ENCODE results near the gene KDM5B. TPM values are rescaled to one million over a fixed set of nuclear protein-coding genes. Genes with fewer than 3 reads are reported as not detected.

Gene KDM5B
- total and polyA plus RNA-seq, 9 of the 15 experiments (the other 6 are each of a cell fraction or from before 2014, with no cell fraction given), result 15.4 to 90.6 (median 57.1) TPM

DNA sequence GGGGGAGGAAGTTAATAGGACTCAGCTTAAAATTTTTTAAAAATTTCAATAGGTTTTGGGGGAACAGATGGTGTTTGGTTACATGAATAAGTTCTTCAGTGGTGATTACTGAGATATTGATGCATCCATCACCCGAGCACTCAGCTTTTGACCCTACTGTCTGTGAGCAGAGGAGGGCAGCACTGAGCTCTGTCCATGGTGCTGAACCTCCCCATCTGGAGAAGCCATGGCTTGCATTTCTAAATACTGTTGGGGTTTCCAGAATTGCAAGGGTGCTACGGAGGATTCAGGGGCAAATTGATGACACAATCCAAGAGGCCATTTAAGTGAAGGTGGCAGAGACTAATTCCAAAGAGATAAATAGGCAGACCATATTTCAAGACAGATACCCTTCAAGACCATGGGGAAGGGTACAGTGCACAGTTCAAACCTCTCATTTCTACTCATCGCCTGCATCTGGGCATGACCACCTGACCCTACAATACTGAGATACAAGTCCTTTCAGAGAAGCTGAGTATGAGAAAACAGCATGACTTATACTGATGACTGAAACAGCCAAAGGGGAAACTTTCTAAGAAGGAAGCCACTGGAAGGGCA is 115.2 kb downstream of the KDM5B start (continued):
- TF ChIP-seq, protein P1, sequence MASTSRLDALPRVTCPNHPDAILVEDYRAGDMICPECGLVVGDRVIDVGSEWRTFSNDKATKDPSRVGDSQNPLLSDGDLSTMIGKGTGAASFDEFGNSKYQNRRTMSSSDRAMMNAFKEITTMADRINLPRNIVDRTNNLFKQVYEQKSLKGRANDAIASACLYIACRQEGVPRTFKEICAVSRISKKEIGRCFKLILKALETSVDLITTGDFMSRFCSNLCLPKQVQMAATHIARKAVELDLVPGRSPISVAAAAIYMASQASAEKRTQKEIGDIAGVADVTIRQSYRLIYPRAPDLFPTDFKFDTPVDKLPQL (IDR thresholded peaks at IDR 0.05; ENCODE audit: extremely low read depth, insufficient read length), result no peak
- TF ChIP-seq, protein P2, sequence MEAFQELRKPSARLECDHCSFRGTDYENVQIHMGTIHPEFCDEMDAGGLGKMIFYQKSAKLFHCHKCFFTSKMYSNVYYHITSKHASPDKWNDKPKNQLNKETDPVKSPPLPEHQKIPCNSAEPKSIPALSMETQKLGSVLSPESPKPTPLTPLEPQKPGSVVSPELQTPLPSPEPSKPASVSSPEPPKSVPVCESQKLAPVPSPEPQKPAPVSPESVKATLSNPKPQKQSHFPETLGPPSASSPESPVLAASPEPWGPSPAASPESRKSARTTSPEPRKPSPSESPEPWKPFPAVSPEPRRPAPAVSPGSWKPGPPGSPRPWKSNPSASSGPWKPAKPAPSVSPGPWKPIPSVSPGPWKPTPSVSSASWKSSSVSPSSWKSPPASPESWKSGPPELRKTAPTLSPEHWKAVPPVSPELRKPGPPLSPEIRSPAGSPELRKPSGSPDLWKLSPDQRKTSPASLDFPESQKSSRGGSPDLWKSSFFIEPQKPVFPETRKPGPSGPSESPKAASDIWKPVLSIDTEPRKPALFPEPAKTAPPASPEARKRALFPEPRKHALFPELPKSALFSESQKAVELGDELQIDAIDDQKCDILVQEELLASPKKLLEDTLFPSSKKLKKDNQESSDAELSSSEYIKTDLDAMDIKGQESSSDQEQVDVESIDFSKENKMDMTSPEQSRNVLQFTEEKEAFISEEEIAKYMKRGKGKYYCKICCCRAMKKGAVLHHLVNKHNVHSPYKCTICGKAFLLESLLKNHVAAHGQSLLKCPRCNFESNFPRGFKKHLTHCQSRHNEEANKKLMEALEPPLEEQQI (IDR thresholded peaks at IDR 0.05), result peak; percentile 77; the same call in 1 of the 2 replicates
- TF ChIP-seq ZEB2 (IDR thresholded peaks at IDR 0.05) (no peak), POLR2AphosphoS2 (IDR thresholded peaks at IDR 0.05; ENCODE audit: low read length) (no peak), ZNF282 (CRISPR knock-in tag; IDR thresholded peaks at IDR 0.05) (no peak), HDAC2 (IDR thresholded peaks at IDR 0.05) (0 out of 2 replicates have a peak, but pooled peaks have one; percentile 69), SIN3B (IDR thresholded peaks at IDR 0.05; ENCODE audit: low read depth) (no peak), NFIC (IDR thresholded peaks at IDR 0.05) (no peak), GABPB1 (CRISPR knock-in tag; IDR thresholded peaks at IDR 0.05) (peak; percentile 64), SMAD3 (CRISPR knock-in tag; conservative IDR thresholded peaks at IDR 0.05) (0 out of 2 replicates have a peak, but pooled peaks have one; percentile 22)
- TF ChIP-seq, protein P3, sequence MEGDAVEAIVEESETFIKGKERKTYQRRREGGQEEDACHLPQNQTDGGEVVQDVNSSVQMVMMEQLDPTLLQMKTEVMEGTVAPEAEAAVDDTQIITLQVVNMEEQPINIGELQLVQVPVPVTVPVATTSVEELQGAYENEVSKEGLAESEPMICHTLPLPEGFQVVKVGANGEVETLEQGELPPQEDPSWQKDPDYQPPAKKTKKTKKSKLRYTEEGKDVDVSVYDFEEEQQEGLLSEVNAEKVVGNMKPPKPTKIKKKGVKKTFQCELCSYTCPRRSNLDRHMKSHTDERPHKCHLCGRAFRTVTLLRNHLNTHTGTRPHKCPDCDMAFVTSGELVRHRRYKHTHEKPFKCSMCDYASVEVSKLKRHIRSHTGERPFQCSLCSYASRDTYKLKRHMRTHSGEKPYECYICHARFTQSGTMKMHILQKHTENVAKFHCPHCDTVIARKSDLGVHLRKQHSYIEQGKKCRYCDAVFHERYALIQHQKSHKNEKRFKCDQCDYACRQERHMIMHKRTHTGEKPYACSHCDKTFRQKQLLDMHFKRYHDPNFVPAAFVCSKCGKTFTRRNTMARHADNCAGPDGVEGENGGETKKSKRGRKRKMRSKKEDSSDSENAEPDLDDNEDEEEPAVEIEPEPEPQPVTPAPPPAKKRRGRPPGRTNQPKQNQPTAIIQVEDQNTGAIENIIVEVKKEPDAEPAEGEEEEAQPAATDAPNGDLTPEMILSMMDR (IDR thresholded peaks at IDR 0.05 in 2 of 3, conservative IDR thresholded peaks at IDR 0.05 in 1 of 3; ENCODE audit: insufficient read depth in 2 of 3, low read depth in 1 of 3, low read length in 3 of 3), result peak in 2 of 3 experiments; percentile 41 to 48; a peak in 4 of 6 replicates
- TF ChIP-seq, protein P4, sequence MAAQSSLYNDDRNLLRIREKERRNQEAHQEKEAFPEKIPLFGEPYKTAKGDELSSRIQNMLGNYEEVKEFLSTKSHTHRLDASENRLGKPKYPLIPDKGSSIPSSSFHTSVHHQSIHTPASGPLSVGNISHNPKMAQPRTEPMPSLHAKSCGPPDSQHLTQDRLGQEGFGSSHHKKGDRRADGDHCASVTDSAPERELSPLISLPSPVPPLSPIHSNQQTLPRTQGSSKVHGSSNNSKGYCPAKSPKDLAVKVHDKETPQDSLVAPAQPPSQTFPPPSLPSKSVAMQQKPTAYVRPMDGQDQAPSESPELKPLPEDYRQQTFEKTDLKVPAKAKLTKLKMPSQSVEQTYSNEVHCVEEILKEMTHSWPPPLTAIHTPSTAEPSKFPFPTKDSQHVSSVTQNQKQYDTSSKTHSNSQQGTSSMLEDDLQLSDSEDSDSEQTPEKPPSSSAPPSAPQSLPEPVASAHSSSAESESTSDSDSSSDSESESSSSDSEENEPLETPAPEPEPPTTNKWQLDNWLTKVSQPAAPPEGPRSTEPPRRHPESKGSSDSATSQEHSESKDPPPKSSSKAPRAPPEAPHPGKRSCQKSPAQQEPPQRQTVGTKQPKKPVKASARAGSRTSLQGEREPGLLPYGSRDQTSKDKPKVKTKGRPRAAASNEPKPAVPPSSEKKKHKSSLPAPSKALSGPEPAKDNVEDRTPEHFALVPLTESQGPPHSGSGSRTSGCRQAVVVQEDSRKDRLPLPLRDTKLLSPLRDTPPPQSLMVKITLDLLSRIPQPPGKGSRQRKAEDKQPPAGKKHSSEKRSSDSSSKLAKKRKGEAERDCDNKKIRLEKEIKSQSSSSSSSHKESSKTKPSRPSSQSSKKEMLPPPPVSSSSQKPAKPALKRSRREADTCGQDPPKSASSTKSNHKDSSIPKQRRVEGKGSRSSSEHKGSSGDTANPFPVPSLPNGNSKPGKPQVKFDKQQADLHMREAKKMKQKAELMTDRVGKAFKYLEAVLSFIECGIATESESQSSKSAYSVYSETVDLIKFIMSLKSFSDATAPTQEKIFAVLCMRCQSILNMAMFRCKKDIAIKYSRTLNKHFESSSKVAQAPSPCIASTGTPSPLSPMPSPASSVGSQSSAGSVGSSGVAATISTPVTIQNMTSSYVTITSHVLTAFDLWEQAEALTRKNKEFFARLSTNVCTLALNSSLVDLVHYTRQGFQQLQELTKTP (IDR thresholded peaks at IDR 0.05; ENCODE audit: low read depth in 1 of 2, partially characterized antibody in 2 of 2), result peak in 1 of 2 experiments; percentile 96
- TF ChIP-seq, protein P5, sequence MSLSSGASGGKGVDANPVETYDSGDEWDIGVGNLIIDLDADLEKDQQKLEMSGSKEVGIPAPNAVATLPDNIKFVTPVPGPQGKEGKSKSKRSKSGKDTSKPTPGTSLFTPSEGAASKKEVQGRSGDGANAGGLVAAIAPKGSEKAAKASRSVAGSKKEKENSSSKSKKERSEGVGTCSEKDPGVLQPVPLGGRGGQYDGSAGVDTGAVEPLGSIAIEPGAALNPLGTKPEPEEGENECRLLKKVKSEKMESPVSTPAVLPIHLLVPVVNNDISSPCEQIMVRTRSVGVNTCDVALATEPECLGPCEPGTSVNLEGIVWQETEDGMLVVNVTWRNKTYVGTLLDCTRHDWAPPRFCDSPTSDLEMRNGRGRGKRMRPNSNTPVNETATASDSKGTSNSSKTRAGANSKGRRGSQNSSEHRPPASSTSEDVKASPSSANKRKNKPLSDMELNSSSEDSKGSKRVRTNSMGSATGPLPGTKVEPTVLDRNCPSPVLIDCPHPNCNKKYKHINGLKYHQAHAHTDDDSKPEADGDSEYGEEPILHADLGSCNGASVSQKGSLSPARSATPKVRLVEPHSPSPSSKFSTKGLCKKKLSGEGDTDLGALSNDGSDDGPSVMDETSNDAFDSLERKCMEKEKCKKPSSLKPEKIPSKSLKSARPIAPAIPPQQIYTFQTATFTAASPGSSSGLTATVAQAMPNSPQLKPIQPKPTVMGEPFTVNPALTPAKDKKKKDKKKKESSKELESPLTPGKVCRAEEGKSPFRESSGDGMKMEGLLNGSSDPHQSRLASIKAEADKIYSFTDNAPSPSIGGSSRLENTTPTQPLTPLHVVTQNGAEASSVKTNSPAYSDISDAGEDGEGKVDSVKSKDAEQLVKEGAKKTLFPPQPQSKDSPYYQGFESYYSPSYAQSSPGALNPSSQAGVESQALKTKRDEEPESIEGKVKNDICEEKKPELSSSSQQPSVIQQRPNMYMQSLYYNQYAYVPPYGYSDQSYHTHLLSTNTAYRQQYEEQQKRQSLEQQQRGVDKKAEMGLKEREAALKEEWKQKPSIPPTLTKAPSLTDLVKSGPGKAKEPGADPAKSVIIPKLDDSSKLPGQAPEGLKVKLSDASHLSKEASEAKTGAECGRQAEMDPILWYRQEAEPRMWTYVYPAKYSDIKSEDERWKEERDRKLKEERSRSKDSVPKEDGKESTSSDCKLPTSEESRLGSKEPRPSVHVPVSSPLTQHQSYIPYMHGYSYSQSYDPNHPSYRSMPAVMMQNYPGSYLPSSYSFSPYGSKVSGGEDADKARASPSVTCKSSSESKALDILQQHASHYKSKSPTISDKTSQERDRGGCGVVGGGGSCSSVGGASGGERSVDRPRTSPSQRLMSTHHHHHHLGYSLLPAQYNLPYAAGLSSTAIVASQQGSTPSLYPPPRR (CRISPR knock-in tag; IDR thresholded peaks at IDR 0.05; ENCODE audit: borderline replicate concordance), result no peak

Measured in K562 (cell line).